ENCODE results near the gene TRIO. TPM values are rescaled to one million over a fixed set of nuclear protein-coding genes. Genes with fewer than 3 reads are reported as not detected.

TRIO gene
- total and polyA plus RNA-seq, 10 of the 15 experiments (the other 5 are each of a cell fraction or from before 2014, with no cell fraction given) = 5.1 to 96.4 (median 44.6) TPM

DNA sequence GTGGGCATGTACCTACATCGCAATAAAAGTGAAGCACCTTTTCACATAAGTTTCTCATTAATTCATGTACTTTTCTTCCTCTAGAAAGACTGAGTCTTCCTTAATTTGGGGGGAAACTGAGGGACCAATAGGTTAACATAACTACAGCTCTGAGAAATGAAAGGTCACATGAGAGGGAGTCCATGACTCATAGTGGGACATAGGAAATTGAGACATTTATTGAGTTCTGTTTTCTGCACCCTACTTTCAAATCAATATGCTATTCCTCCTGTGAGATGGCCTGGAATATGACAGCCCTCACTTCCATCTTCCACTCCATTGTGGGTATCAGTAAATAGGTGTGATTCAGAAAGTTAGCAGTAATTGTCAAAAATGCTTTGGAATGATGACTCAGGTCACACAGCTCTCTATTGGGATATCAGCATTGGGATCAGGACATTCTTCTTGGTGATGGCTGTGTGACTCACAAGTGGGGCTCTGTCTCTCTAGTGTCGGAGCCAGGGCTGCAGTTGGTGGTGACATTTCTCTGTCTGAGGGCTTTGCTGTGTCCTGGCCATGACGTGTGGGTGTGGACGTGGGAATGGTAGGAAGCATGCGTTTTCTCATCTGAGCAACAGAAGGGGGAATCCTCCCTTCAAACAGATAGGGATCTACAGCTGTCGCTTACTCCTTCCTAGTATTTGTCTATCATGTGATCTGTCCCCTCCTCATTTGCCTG is 125.0 kb downstream of the TRIO start:
- 88% methylated on average over 6 of the region's 6 CpGs for WGBS (ENCODE audit: insufficient coverage, insufficient replicate concordance, low lambda C conversion rate, missing lambda C conversion rate)
- H3K9me3 ChIP-seq (replicated peaks; ENCODE audit: control insufficient read depth, insufficient read depth, low read length) = no peaks in the 10 kb centered on the region
- no peak for TF ChIP-seq RB1 (IDR thresholded peaks at IDR 0.05; ENCODE audit: borderline replicate concordance)
- TF ChIP-seq JUNB (IDR thresholded peaks at IDR 0.05) = peak; percentile 26; the same call in 1 of the 2 replicates
- CTCF ChIA-PET = interaction anchor here (0.8 to 10.4 kb wide), 9 partner anchors 8 to 157 kb away, joined by 3 to 137 read pairs (median 10); no protein-coding TSS in a partner anchor
- in situ Hi-C loops (cut with MboI) = loop anchor here (5.0 kb wide), 1 partner anchor 161 kb away; no protein-coding TSS in a partner anchor
- SMC1A ChIA-PET (ENCODE audit: uncharacterized antibody, unreplicated experiment) = interaction anchor here (0.6 to 6.5 kb wide), 14 partner anchors 9 to 275 kb away, joined by 3 to 136 read pairs (median 6); no protein-coding TSS in a partner anchor
- no TSS peak for BruUV-seq (replicated peaks)
- no peak overlapping the region for H3K27ac ChIP-seq (ENCODE audit: control insufficient read depth, insufficient read depth)
- H3K4me2 ChIP-seq (ENCODE audit: control insufficient read depth, insufficient read depth) = no peak overlapping the region
- FAIRE-seq = no peak
- intact Hi-C loops (cut with micrococcal nuclease; ENCODE audit: unreplicated experiment) = no loop called here
- peaks cover 68% of the 10 kb centered on the region for H3K79me2 ChIP-seq (ENCODE audit: control insufficient read depth, insufficient read depth, low read length)
- RAD21 ChIA-PET (ENCODE audit: unreplicated experiment) = interaction anchor here (0.6 to 5.6 kb wide), 13 partner anchors 9 to 158 kb away, joined by 3 to 72 read pairs (median 5); partner anchors contain the start of gene TRIO
- POLR2A ChIA-PET = interaction anchor here (0.7 to 3.5 kb wide), 7 partner anchors 10 to 159 kb away, joined by 3 to 14 read pairs (median 4); no protein-coding TSS in a partner anchor
- H3K4me1 ChIP-seq (ENCODE audit: control insufficient read depth, insufficient read depth, low read length) = peaks cover 29% of the 10 kb centered on the region
- H2AFZ ChIP-seq (ENCODE audit: control insufficient read depth, low read depth, low read length) = no peak overlapping the region
- H3K27me3 ChIP-seq (replicated peaks in 1 of 2; ENCODE audit: control insufficient read depth in 2 of 2, insufficient read depth in 2 of 2, low read length in 1 of 2) = no peaks in the 10 kb centered on the region
- ATAC-seq = no peak
- no peak overlapping the region for H3K9ac ChIP-seq (ENCODE audit: control insufficient read depth, insufficient read depth, low read length)
- no peak overlapping the region for H3K4me3 ChIP-seq
- no peak for DNase-seq (ENCODE audit: low read depth, low spot score)
- H4K20me1 ChIP-seq (ENCODE audit: control insufficient read depth, insufficient read depth) = no peaks in the 10 kb centered on the region; the same call in 1 of the 2 replicates
- H3K36me3 ChIP-seq (ENCODE audit: control insufficient read depth in 2 of 2, insufficient read depth in 2 of 2, low read length in 1 of 2) = peaks cover 0 to 2% of the 10 kb centered on the region in 2 experiments; a peak in 3 of 4 replicates

DNA sequence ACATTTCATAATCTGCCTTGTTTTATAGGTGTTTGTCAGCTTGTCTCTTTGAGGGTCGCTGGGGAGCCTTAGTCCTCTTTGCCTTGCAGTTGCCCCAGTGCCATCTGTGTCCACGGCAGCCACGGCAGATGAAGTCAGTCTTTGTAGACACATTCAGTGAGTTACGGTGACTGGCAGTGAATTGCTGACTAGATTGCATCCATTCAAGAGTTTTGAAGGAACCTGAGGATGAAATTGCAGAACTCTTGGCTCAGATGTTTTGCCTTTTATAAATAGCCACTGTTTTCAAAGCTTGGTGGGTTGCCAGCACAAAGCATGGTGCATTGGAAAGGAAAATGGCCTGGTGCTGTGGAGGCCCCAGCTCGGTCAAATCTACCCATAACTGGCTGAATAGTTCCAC is 125.6 kb downstream of the TRIO start:
- Histone ChIP-seq H2AFZ (ENCODE audit: control insufficient read depth, low read depth, low read length) (no peak overlapping the region), H3K27me3 (replicated peaks in 1 of 2; ENCODE audit: control insufficient read depth in 2 of 2, insufficient read depth in 2 of 2, low read length in 1 of 2) (no peaks in the 10 kb centered on the region), H3K9ac (ENCODE audit: control insufficient read depth, insufficient read depth, low read length) (no peak overlapping the region), H4K20me1 (ENCODE audit: control insufficient read depth, insufficient read depth) (no peaks in the 10 kb centered on the region; the same call in 1 of the 2 replicates), H3K4me2 (ENCODE audit: control insufficient read depth, insufficient read depth) (no peak overlapping the region), H3K9me3 (replicated peaks; ENCODE audit: control insufficient read depth, insufficient read depth, low read length) (no peaks in the 10 kb centered on the region), H3K36me3 (ENCODE audit: control insufficient read depth in 2 of 2, insufficient read depth in 2 of 2, low read length in 1 of 2) (peaks cover 0 to 5% of the 10 kb centered on the region in 2 experiments; a peak in 3 of 4 replicates), H3K4me3 (no peak overlapping the region), H3K79me2 (ENCODE audit: control insufficient read depth, insufficient read depth, low read length) (peaks cover 66% of the 10 kb centered on the region), H3K27ac (ENCODE audit: control insufficient read depth, insufficient read depth) (no peak overlapping the region), H3K4me1 (ENCODE audit: control insufficient read depth, insufficient read depth, low read length) (peaks cover 27% of the 10 kb centered on the region)
- in situ Hi-C loops (cut with MboI) (loop anchor here (5.0 kb wide), 1 partner anchor 161 kb away; no protein-coding TSS in a partner anchor), intact Hi-C loops (cut with micrococcal nuclease; ENCODE audit: unreplicated experiment) (no loop called here)
- ATAC-seq = no peak
- no peak for FAIRE-seq
- ChIA-PET SMC1A (ENCODE audit: uncharacterized antibody, unreplicated experiment) (interaction anchor here (1.0 to 6.5 kb wide), 18 partner anchors 9 to 276 kb away, joined by 3 to 136 read pairs (median 6); no protein-coding TSS in a partner anchor), CTCF (interaction anchor here (0.8 to 10.4 kb wide), 11 partner anchors 9 to 158 kb away, joined by 3 to 137 read pairs (median 10); no protein-coding TSS in a partner anchor), RAD21 (ENCODE audit: unreplicated experiment) (interaction anchor here (1.1 to 5.6 kb wide), 9 partner anchors 11 to 159 kb away, joined by 3 to 72 read pairs (median 12); partner anchors contain the start of gene TRIO), POLR2A (interaction anchor here (0.7 to 3.5 kb wide), 8 partner anchors 11 to 160 kb away, joined by 3 to 14 read pairs (median 4); no protein-coding TSS in a partner anchor)
- no peak for DNase-seq (ENCODE audit: low read depth, low spot score)
- no TSS peak for BruUV-seq (replicated peaks)
- 92% methylated on average over 5 of the region's 5 CpGs for WGBS (ENCODE audit: insufficient coverage, insufficient replicate concordance, low lambda C conversion rate, missing lambda C conversion rate)
- TF ChIP-seq, protein P1, sequence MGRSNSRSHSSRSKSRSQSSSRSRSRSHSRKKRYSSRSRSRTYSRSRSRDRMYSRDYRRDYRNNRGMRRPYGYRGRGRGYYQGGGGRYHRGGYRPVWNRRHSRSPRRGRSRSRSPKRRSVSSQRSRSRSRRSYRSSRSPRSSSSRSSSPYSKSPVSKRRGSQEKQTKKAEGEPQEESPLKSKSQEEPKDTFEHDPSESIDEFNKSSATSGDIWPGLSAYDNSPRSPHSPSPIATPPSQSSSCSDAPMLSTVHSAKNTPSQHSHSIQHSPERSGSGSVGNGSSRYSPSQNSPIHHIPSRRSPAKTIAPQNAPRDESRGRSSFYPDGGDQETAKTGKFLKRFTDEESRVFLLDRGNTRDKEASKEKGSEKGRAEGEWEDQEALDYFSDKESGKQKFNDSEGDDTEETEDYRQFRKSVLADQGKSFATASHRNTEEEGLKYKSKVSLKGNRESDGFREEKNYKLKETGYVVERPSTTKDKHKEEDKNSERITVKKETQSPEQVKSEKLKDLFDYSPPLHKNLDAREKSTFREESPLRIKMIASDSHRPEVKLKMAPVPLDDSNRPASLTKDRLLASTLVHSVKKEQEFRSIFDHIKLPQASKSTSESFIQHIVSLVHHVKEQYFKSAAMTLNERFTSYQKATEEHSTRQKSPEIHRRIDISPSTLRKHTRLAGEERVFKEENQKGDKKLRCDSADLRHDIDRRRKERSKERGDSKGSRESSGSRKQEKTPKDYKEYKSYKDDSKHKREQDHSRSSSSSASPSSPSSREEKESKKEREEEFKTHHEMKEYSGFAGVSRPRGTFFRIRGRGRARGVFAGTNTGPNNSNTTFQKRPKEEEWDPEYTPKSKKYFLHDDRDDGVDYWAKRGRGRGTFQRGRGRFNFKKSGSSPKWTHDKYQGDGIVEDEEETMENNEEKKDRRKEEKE (IDR thresholded peaks at IDR 0.05) = no peak
- TF ChIP-seq CEBPB (IDR thresholded peaks at IDR 0.05; ENCODE audit: borderline replicate concordance in 1 of 2, low read depth in 2 of 2, low read length in 2 of 2) (no peak), NRF1 (conservative IDR thresholded peaks at IDR 0.05; ENCODE audit: low read depth, low read length) (no peak)
- TF ChIP-seq, protein P2, sequence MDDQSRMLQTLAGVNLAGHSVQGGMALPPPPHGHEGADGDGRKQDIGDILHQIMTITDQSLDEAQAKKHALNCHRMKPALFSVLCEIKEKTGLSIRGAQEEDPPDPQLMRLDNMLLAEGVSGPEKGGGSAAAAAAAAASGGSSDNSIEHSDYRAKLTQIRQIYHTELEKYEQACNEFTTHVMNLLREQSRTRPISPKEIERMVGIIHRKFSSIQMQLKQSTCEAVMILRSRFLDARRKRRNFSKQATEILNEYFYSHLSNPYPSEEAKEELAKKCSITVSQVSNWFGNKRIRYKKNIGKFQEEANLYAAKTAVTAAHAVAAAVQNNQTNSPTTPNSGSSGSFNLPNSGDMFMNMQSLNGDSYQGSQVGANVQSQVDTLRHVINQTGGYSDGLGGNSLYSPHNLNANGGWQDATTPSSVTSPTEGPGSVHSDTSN (IDR thresholded peaks at IDR 0.05; ENCODE audit: insufficient replicate concordance, low read depth, low read length) = no peak
